Natural killer cell treated with Interleukin-12 subunit alpha and Interleukin-12 subunit beta and Interleukin-15 and Interleukin-18, amount 100 ng/mL, for 72 hours (primary cell): ENCODE results near the gene FAM221A. TPM values are rescaled to one million over a fixed set of nuclear protein-coding genes. Genes with fewer than 3 reads are reported as not detected.
A peak's percentile ranks its signal among the peaks of the same experiment; 100 is the strongest.
"Not testable (repeated sequence)": the region's sequence is repeated elsewhere in the genome, so short reads cannot be mapped to it uniquely, and the experiment has no call there.

Experiments used
- ATAC-seq, 2 donors: fragments of 150-1000 bp; cut with Tn5 transposase in 1 of 2; sonication (Bioruptor Pico), chemical (Tn5 transposase) in 1 of 2; 2 replicates each; pipeline ENCODE4 v1.10.0; 2021
- DNase-seq: peaks from one replicate; pipeline ENCODE4 v3.0.0; 2022; ENCODE audit warnings: low spot score
- H3K27ac Mint-ChIP-seq, 2 donors: 1 replicate in 1 of 2; 2 replicates in 1 of 2; pipeline ENCODE4 v1.8.0; 2022; ENCODE audit warnings: mixed read lengths in 2 of 2, mild to moderate bottlenecking in 1 of 2, moderate library complexity in 1 of 2
- H3K27me3 Mint-ChIP-seq, 2 donors: 1 replicate in 1 of 2; 2 replicates in 1 of 2; pipeline ENCODE4 v1.8.0; 2022; ENCODE audit warnings: mixed read lengths in 2 of 2
- H3K36me3 Mint-ChIP-seq: one replicate; pipeline ENCODE4 v1.8.0; 2022; ENCODE audit warnings: mixed read lengths
- H3K4me1 Mint-ChIP-seq, 2 donors: 1 replicate in 1 of 2; 2 replicates in 1 of 2; pipeline ENCODE4 v1.8.0; 2022; ENCODE audit warnings: low read depth in 2 of 2, mixed read lengths in 2 of 2, mild to moderate bottlenecking in 1 of 2
- H3K4me3 Mint-ChIP-seq: one replicate; pipeline ENCODE4 v1.8.0; 2022; ENCODE audit warnings: mixed read lengths
- H3K9me3 Mint-ChIP-seq: 2 replicates; pipeline ENCODE4 v1.8.0; 2022; ENCODE audit warnings: mixed read lengths
- total RNA-seq, 2 donors: library from RNA; stranded (reverse); gene quantifications; one replicate each; pipeline ENCODE4 v1.2.3, GENCODE V29; 2022

Gene FAM221A
- total RNA-seq, 2 donors from 2014 or later: 6.4 to 12.3 TPM

DNA sequence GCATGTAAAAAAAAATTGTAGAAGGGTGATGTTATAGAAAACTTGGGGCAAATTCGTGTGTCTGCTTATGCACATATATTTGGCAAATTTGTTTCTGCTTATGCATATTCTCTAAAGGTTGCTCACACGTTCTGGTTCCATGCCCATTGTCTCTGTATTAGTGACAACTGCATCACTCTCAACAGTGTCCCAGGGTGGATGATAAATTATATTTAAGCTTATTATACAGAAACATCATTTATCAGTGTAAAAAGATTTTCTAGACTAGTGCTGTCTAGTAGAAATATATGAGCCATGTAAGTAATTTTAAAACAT is 34.1 kb downstream of the FAM221A start:
- H3K27ac Mint-ChIP-seq: no peak overlapping the region
- H3K4me3 Mint-ChIP-seq: no peak overlapping the region
- no peaks in the 10 kb centered on the region for H3K9me3 Mint-ChIP-seq
- ATAC-seq: no peak
- no peaks in the 10 kb centered on the region for H3K4me1 Mint-ChIP-seq
- H3K36me3 Mint-ChIP-seq: no peaks in the 10 kb centered on the region
- no peak for DNase-seq
- no peaks in the 10 kb centered on the region for H3K27me3 Mint-ChIP-seq

DNA sequence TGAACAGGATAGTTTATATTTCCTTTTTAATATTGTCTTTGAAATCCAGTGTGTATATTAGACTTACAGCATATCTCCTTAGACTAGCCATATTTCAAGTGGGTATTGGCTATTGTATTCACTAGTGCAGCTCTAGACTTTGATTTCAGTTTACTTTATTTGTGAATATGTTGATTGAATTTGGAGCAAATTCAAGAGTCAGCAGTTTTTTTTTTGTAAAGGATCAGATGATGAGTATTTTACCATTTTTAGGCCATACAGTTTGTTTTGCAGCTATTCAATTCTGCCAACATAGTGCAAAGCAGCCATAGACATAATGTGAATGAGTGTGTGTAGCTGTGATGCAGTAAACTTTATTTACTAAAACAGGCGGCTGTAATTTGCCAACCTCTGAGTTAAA is 34.6 kb downstream of the FAM221A start:
- H3K4me1 Mint-ChIP-seq: no peaks in the 10 kb centered on the region
- H3K27ac Mint-ChIP-seq: no peak overlapping the region
- no peak overlapping the region for H3K4me3 Mint-ChIP-seq
- ATAC-seq (no peak), DNase-seq (no peak)
- no peaks in the 10 kb centered on the region for H3K27me3 Mint-ChIP-seq
- no peaks in the 10 kb centered on the region for H3K36me3 Mint-ChIP-seq
- H3K9me3 Mint-ChIP-seq: no peaks in the 10 kb centered on the region

DNA sequence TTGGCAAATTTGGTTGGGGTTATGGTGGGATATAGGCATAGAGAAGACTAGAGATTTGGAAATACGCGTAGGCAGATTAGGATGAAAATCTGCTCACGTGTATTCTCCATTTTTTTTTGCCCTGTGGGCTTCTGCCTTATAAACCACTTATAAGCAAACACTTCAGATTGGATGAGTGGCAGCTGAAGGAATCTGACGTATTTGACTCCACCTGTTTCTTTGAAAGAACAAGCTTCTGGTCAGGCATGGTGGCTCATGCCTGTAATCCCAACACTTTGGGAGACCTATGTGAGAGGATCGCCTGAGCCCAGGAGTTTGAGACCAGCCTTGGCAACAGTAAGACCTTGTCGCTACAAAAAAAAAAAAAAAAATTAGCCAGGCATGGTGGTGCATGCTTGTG is 35.1 kb downstream of the FAM221A start:
- DNase-seq: no peak
- no peaks in the 10 kb centered on the region for H3K4me1 Mint-ChIP-seq
- no peak overlapping the region for H3K4me3 Mint-ChIP-seq
- H3K9me3 Mint-ChIP-seq: no peaks in the 10 kb centered on the region
- no peak for ATAC-seq
- no peaks in the 10 kb centered on the region for H3K36me3 Mint-ChIP-seq
- H3K27ac Mint-ChIP-seq: no peak overlapping the region
- H3K27me3 Mint-ChIP-seq: no peaks in the 10 kb centered on the region

DNA sequence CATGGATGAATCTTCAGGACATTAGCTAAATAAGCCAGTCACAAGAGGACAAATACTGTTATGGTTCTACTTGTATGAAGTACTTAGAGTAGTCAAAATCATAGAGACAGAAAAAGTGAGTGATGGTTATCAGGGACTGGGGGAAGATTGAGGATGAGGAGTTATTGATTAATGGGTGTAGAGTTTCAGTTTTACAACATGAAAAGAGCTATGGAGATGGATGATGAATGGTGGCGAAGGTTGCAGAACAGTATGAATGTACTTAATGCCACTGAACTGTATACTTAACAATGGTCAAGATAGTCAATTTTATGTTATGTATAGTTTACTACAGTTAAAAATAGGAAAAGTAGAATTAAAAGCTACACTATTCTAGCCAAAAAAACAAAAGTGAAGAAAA is 37.8 kb downstream of the FAM221A start:
- no peaks in the 10 kb centered on the region for H3K27me3 Mint-ChIP-seq
- no peak overlapping the region for H3K4me3 Mint-ChIP-seq
- H3K9me3 Mint-ChIP-seq: no peaks in the 10 kb centered on the region
- no peaks in the 10 kb centered on the region for H3K36me3 Mint-ChIP-seq
- H3K27ac Mint-ChIP-seq: no peak overlapping the region
- ATAC-seq (no peak), DNase-seq (no peak)
- no peaks in the 10 kb centered on the region for H3K4me1 Mint-ChIP-seq

DNA sequence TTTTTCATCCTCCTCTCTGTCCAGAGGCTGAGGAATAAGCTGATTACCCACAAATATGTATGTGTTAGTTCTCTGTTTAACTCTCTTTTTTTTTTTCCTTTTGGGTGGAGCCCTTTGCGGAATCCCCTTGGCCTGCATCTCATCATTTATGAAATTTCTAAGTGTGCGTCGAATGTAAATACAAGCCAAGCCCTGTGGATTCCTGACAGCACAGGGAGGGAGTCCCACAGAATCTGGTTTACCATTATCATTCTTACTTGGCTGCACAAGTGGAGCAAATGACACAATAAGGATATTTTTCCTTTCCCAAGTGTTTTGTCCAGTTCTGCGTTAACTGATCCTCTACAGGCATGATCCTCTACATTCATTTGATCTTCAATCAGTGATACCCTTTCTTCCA is 41.5 kb downstream of the FAM221A start:
- Mint-ChIP-seq H3K27me3 (no peaks in the 10 kb centered on the region), H3K36me3 (no peaks in the 10 kb centered on the region), H3K4me1 (no peaks in the 10 kb centered on the region), H3K9me3 (no peaks in the 10 kb centered on the region), H3K27ac (no peak overlapping the region), H3K4me3 (no peak overlapping the region)
- ATAC-seq (no peak), DNase-seq (no peak)

DNA sequence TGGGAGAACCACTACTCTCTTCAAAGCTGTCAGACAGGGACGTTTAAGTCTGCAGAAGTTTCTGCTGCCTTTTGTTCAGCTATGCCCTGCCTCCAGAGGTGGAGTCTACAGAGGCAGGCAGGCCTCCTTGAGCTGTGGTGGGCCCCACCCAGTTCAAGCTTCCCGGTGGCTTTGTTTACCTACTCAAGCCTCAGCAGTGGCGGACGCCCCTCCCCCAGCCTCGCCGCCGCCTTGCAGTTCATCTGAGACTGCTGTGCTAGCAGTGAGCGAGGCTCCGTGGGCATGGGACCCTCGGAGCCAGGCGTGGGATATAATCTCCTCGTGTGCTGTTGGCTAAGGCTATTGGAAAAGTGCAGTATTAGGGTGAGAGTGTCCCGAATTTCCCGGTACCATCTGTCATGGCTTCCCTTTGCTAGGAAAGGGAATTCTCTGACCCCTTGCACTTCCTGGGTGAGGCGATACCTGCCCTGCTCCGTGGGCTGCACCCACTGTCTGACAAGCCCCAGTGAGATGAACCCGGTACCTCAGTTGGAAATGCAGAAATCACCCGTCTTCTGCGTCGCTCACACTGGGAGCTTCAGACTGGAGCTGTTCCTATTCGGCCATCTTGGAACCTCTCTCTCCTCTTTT is 42.7 kb downstream of the FAM221A start:
- not testable (repeated sequence) for H3K4me1 Mint-ChIP-seq, H3K4me3 Mint-ChIP-seq, H3K27ac Mint-ChIP-seq, DNase-seq, H3K27me3 Mint-ChIP-seq, H3K9me3 Mint-ChIP-seq, ATAC-seq, H3K36me3 Mint-ChIP-seq

DNA sequence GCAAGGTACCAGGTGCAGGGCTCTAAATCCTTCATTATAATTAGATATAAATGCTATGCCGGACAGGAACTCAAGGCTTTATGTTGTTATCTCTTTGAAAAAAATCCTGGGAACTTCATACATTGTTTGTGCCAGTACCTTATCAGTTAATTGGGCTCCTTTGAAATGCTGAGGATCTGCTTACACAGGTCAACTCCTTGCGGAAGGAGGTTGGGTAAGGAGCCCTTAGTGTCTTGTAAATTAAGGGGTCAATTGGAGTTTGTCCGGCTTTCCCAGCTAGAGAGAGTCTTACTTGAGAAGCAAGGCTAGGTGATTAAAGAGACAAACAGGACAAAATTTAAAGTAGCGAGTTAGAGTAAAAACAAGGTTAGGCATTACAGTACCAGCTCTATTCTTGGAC is 44.1 kb downstream of the FAM221A start:
- H3K9me3 Mint-ChIP-seq, H3K36me3 Mint-ChIP-seq, H3K4me3 Mint-ChIP-seq, DNase-seq, H3K4me1 Mint-ChIP-seq, ATAC-seq, H3K27me3 Mint-ChIP-seq, H3K27ac Mint-ChIP-seq: not testable (repeated sequence)

DNA sequence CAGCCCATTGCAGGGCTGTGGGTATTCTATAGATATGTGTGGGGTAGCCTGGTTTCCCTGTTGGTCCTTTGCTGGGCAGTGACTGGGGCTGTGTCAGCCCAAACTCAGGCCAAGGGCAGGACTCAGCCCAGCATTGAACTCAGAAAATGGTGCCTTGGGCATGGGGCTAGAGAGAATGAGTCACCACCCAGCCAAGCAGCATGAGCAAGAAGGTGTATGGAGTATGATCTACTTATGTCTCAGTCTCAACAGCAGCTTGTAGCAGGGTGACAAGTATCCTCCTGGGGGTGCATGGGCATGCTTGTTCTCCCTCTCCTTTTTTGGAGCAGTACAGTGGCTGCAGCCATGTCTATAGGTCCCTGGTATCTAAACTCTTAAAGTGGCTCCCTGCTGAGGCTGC is 62.1 kb downstream of the FAM221A start:
- H3K4me1 Mint-ChIP-seq: no peaks in the 10 kb centered on the region
- H3K36me3 Mint-ChIP-seq: peaks cover 20% of the 10 kb centered on the region
- ATAC-seq: peak in 1 of 2 donors; percentile 24
- H3K27ac Mint-ChIP-seq: no peak overlapping the region
- H3K27me3 Mint-ChIP-seq: no peaks in the 10 kb centered on the region
- DNase-seq: no peak
- H3K9me3 Mint-ChIP-seq: peaks cover 16% of the 10 kb centered on the region
- no peak overlapping the region for H3K4me3 Mint-ChIP-seq

DNA sequence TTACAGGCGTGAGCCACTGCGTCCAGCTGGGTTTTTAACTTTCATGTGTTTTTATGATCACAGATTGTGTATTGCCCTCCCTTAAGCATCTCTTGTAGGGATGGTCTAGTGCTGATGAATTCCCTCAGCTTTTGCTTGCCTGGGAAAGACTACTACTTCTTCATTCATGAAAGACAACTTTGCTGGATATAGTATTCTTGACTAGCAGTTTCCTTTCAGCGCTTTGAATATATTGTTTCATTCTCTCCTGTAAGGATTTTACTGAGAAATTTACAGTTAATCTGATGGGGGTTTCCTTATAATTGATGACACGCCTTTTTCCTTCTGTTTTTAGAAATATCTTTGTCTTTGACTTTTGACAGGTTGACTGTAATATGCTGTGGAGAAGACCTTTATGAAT is 63.2 kb downstream of the FAM221A start:
- Mint-ChIP-seq H3K4me1 (no peaks in the 10 kb centered on the region), H3K4me3 (no peak overlapping the region), H3K27ac (no peak overlapping the region), H3K36me3 (peaks cover 20% of the 10 kb centered on the region), H3K9me3 (peaks cover 16% of the 10 kb centered on the region), H3K27me3 (peaks cover 0 to 4% of the 10 kb centered on the region in 2 donors)
- ATAC-seq: no peak
- no peak for DNase-seq

DNA sequence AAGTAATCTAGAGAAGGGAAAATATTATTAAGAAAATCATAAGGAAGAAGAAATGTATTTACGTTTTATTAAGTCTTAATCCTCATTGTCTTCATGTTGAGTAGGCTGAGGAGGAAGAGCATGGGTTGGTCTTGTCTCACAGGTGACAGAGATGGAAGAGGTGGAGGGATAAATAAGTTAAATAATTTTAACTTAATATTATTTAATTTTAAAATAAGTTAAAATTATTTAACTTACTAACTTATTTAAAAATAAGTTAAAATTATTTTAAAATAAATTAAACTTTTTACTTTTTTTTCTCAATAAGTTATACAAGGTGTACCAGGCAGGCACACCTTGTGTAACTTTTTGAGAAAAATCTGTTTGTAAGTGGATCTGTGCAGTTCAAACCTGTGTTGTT is 66.6 kb downstream of the FAM221A start:
- Mint-ChIP-seq H3K4me3 (no peak overlapping the region), H3K27me3 (peaks cover 2 to 10% of the 10 kb centered on the region in 2 donors), H3K36me3 (peaks cover 20% of the 10 kb centered on the region), H3K27ac (no peak overlapping the region), H3K9me3 (peaks cover 16% of the 10 kb centered on the region), H3K4me1 (no peaks in the 10 kb centered on the region)
- ATAC-seq (no peak), DNase-seq (no peak)

DNA sequence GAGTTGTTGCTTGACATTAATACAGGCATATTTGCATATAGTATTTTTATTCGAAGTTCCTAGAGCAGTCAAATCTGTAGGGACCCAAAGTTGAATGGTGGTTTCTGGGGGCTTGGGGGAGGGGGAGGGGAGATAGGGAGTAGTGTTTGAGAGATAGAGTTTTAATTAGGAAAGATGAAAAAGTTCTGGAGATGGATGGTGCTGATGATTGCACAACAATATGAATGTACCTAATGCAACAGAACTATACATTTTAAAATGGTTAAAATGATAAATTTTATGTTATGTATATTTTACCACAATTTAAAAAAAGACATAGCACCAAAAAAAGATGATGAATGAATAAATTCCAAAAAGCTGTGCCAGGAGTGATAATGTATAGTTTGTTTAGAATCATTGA is 71.9 kb downstream of the FAM221A start:
- no peak for DNase-seq
- H3K36me3 Mint-ChIP-seq: no peaks in the 10 kb centered on the region
- H3K9me3 Mint-ChIP-seq: no peaks in the 10 kb centered on the region
- ATAC-seq: no peak
- H3K4me1 Mint-ChIP-seq: no peaks in the 10 kb centered on the region
- no peak overlapping the region for H3K27ac Mint-ChIP-seq
- H3K4me3 Mint-ChIP-seq: no peak overlapping the region
- H3K27me3 Mint-ChIP-seq: peaks cover 2 to 10% of the 10 kb centered on the region in 2 donors

Other genes with a start within 250 kb of the FAM221A start
- gene IGF2BP3, start 209.7 kb upstream of the FAM221A start, total RNA-seq: under 1 TPM; 0.31 to 0.95 TPM
- gene TRA2A, start 148.2 kb upstream of the FAM221A start, total RNA-seq: 100 to 1,000 TPM; 124 to 125 TPM
- gene CCDC126, start 82.8 kb upstream of the FAM221A start, total RNA-seq: 10 to 100 TPM in 1 of 2 donors, 1 to 10 TPM in 1; 8.5 to 10.2 TPM
- under 1 TPM; 0.22 to 0.52 TPM for gene STK31, start 30.0 kb downstream of the FAM221A start, total RNA-seq